Superior temporal gyrus (tissue), 1 donor: Measurements from ENCODE around the gene LHCGR.
"Not testable (repeated sequence)": the region's sequence is repeated elsewhere in the genome, so short reads cannot be mapped to it uniquely, and the experiment has no call there.

ENCODE experiments used
- DNase-seq: peaks from one replicate; pipeline ENCODE4 v3.0.0-alpha.2; 2016; ENCODE audit errors: extremely low spot score

LHCGR gene

DNA sequence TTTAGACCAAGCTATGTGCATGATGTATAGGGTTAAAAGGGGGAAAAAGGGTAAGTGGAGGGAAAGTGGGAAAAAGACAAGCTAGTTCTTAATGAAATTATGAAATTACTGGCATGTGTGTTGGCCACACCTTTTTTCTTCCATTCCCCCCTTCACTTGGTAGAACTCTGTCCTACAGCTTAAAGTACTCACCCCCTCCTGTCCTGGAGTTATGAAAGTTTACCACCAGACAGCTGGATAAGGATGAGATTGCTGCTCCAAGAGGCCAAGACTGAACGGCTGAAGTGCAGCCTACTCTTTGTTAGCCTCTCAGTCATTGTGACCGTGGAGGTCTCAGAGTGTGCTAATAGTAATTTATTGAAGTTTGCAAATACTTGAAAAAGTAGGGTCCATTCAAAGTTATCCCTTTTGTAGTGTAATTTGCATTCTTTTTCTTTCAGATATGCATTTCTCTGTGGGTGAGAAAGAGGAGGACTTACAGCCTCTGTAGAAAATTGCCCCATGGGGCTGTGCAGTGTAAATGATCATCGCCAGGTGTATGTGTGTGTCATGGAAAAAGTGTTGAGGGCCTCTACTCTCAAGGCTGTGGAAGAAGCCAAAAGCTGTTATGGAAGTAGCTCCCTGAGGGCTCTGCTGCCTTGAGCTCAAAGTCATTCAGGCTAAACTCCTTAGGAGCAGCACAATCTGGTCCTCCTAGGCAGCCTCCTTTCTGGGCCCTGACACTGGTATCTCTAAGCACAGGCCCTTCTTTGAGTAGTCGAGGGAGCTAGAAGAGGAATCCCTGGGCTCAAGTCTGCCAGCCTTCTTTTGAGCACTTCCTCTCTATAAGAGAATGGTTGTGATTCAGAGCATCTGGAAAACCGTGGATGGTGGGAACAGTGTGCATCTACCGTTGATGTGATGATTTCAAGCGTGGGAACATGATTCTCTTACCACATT, 46.2 kb downstream of the LHCGR start:
- DNase-seq = no peak

DNA sequence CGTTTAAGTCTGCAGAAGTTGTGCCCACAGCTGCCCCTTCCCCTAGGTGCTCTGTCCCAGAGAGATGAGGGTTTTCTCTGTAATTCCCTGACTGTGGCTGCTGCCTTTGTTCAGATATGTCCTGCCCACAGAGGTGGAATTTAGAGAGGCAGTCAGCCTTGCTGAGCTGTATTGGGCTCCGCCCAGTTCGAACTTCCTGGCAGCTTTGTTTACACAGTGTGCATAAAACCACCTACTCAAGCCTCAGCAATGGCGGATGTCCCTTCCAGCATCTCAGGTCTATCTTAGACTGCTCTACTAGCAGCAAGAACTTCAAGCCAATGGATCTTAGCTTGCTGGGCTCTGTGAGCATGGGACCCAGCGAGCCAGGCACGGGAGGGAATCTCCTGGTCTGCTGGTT, 48.1 kb downstream of the LHCGR start:
- no peak for DNase-seq

DNA sequence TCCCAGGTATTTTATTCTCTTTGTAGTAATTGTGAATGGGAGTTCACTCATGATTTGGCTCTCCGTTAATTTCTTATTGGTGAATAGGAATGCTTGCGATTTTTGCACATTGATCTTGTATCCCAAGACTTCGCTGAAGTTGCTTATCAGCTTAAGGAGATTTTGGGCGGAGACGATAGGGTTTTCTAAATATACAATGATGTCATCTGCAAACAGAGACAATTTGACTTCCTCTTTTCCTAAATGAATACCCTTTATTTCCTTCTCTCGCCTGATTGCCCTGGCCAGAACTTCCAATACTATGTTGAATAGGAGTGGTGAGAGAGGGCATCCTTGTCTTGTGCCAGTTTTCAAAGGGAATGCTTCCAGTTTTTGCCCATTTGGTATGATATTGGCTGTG, 51.9 kb downstream of the LHCGR start:
- DNase-seq = not testable (repeated sequence)

DNA sequence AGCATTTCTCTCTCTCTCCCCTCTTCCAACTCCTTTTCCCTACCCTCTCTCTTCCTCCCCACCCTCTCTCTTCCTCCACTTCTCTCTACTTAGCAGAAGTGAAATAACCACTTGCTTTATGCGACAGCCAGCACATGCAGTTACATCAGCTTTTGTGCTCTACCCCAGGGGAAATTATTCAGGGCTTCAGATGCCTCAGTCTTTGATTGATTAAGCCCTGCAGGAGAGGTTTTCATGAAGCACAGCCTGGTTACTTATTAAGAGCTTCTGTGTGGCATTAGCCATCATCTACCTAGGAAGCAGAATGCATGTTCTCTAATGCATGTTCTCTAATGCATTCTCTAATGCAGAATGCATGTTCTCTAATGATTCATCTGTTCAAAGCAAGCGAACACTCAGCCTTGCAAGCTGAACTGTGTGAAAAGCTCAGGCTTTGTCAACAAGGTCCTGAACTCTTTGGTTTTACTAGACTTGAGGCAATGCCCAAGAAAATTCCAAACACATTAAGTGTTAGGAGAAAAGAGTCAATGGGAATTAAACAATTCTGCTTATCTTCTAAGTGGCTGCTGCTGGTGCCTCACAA, 56.1 kb downstream of the LHCGR start:
- no peak for DNase-seq

DNA sequence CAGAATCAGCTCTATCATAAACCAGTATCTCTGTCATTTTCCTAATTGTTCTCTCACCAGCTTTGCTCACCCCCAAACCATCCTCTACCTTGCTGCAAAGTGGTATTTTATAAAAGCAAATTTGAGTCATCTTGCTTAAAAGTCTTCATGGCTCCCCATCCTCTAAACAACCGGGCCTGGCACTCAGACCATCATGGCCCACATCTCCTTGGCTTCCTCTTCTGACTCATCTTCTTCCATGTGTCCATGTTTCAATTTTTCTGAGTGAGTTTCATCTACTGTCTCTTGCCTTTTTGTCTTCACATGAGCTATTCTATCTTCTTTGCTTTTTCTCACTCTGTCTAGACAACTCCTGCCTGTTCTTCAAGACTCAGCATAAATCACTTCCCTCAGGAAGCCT, 58.6 kb downstream of the LHCGR start:
- DNase-seq = no peak

DNA sequence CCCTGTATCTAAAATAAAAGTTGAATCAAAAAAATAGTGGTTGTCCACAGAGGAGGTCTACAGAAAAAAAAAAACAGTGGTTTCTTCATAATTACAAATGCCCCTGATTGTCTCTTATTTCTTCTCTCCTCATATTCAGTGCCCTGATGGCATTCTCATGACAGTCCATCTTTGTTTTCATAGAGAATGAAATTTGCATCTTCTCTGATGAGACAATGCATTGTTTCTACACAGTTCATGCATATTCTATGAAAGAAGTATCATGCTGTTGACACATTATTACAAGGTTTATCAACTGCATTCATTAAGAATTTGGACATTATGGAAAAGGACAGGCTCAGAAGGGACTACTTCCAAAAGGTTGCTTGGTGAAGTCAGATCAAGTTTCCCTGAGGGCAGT, 59.5 kb downstream of the LHCGR start:
- DNase-seq = peak; percentile 87

DNA sequence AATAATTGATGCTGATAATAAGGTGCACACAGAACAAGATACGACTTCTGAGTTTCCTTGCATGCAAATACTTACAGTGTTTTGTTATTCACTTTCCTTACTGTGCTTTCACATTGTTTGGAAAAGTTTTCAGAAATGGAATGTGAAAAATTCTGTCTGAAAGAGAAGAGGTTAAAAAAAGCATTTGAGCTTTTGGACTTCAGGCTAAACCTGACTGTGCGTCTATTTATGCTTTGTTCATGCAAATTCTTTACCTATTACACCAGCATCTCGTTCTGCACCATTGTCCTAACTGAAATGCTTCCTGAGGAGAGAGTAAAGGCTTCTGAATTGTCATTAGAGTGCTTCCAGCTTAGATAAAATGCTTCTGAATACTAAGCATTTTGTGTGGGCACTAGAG, 61.4 kb downstream of the LHCGR start:
- DNase-seq = no peak

DNA sequence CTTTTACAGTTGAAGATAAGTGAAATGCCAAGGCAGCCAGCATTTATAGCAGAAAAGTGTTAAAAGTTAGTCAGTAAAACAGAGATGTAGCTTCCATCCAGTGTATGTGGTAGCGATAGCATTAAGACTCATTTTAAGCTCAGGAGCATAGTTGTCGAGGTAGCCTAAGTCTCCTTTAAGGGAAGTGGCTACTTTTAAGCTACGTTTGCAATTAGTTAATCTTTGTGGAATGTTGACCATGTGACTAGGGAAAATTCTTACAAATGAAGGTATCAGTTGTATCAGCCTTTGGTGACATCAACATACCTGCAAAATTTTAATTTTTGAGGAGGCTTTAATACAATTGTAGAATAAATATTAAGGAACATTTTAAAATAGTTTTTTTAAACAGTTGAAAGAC, 61.9 kb downstream of the LHCGR start:
- DNase-seq = no peak

DNA sequence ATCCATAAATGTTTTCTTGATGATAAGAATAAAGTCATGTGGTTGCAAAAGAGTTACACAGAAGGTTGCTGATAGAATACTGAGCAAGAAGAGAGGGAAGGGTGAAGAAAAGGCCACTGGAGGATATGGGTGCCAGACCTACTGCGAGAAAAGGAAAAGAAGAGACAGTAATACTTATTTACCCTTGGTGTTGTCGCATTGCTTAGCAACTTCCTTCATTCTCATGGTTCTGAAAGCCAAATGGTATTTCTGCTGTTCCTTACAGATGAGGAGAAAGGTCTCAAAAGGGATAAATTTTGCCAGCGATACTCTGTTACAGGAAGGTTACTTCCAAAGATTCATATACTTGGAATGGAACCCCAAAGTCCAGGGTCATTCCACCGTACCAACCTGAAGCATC, 62.5 kb downstream of the LHCGR start:
- no peak for DNase-seq

DNA sequence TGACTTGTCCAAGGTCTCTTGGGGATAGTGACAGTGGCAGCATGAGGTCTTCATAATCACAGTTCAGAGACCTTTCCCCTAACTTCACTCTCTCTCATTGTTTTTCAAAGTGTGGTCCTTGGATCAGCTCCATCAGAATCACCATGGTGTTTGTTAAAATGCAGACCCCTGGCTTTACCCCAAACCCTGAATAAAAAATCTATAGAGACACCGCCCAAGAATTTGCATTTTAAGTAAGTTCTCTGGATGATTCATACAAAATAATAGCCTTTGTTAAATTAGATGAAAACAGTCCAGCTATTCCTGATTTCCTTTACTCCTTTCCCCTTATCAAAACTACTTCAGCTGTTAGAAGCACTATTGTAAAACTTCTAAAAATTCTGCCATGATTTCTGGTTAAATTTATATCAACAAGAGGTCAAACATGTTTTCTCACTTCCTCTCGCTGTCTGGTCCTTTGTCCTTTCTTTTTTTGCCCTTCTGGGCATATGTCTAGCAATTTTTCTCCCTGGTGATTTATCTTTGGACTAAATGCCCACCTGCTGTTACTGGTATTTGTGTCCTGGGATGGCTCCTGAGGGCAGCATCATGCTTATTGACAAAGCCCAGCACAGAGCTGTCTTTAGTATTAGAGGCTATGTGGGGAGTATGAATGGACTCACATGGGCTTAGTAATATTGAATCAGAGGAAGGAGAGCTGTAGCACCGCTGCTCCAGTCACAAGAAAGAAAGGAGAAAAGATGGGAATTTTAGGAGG, 63.4 kb downstream of the LHCGR start:
- DNase-seq = no peak

DNA sequence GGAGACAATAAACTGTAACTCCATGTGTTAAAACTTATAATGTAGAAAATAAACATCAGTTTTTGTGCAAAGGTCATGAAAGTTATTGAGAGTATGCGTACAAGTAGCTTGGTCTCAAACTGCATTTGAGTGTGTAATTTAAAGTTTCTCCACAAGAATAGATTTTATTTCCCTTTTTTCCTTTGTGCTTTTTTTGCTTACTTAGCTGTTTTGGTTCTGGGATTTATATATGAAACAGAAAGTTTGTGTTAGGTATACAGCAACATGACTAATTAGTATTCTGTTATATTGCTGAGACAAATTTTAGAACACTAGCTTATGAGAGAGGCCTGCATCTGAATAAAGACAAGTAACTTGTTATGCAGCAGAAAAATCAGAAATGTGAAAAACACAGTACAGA, 70.4 kb downstream of the LHCGR start:
- DNase-seq = no peak

DNA sequence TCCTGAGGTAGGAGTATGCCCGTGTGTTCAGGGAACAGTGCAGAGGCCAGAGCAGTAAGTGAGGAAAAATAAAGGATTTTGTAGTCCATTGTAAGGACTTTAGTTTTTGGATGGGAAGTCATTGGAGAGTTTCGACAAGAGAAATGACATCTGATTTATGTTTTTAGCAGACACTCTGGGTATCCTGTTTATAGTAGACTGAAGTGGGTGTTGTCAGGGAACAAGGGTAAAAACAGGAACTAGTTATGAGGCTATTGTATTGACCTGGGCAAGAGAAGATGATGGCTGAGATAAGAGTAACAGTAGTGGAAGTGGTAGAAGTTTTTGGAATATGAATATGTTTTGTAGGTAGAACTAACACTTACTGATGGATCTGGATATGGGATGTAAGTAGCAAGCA, 78.1 kb downstream of the LHCGR start:
- DNase-seq = no peak

DNA sequence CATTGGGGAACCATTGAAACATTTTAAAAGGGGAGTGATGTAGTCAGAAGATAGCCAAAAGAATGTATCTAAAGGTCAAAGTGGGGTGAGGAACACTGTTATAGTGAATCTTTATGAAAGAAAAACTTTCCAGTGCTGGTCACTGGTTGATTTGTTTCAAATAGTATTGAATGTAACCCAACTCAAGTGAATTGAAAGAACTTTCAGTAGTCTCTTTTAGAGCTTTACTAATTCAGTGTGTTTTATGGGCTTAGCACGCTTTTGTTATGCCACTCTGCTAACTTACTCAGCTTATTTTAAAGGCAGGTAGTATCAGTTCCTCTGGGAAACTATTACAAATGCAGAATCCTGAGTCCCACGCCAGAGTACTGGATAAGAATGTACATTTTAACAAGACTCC, 80.6 kb downstream of the LHCGR start:
- no peak for DNase-seq

DNA sequence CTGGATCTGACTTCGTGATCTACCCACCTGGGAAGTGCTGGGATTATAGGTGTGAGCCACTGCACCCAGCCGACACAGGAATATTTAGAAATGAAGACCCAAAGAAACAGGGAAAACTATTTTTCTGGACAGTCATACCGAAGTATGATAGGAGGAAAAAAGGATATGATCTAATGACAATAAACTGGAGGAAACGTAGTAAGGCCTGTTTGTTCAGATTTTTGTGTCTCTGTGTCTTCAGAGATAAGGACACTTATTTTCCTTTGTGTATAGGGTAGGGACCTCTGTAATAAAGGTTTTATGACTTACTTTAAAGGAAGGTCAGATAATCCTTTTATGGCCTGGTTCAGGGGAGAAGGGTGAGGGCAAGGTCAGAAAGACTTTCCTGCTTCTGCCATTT, 81.9 kb downstream of the LHCGR start:
- no peak for DNase-seq

DNA sequence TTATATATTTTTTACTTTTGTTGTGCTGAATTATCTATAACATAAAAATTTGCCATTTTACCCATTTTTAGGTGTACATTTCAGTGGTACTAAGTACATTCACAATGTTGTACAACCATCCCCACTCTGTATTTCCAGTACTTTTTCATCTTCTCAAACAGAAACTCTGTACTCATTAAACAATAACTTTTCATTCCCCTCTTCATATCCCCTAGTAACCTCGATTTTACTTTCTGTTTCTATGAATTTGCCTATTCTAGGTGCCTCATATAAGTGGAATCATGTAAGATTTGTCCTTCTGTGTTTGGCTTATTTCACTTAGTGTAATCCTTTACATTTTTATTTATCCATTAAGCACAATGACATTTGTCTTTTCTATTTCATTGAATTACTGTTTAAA, 86.5 kb downstream of the LHCGR start:
- DNase-seq = no peak

DNA sequence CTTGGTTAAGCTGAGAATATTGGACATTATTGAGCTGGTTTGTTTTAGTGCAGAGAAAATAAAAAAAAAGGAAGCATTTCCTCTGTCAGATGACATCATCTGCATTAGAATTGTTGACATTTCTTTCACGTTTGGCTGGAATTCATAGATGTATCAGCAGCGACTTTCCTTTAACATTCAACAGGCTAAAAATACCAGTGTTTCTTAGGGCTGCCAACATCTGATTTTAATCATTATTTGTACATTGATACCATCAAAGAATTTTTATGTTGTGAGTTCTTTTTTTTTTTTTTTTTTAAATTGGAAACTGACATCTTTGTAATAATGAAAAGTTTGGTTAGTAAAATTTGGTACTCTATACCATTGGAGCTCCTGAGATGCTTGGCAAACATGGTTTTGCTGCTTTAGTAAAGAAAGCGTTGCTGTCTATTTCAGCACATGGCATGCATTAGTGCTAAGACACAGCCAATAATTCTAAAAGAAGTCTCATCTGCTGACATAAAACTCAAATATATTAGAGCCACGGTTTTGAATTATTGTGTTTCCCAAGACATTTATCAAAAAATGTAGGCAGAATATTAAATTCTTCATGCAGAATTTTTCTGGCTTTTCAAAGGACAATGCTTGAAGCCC, 104.2 kb downstream of the LHCGR start:
- no peak for DNase-seq

DNA sequence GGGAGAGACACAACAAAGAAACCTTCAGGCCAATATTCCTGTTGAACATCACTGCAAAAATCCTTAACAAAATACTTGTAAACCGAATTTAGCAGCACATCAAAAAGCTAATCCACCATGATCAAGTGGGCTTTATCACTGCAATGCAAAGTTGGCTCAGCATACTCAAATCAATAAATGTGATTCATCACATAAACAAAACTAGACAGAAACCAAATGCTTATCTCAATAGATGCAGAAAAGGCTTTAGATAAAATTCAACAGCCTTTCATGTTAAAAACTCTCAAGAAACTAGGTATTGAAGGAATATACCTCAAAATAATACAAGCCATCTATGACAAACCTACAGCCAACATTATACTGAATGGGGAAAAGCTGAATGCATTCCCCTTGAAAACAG, 117.3 kb downstream of the LHCGR start:
- DNase-seq = no peak
